NCI-H2227 (cell line): ENCODE data around the gene MBP.
A peak's percentile ranks its signal among the peaks of the same experiment; 100 is the strongest.

Source experiments
- DNase-seq: peaks from one replicate; lab custom pipeline; 2025; ENCODE audit not compliant: unreplicated experiment; lab: John Stamatoyannopoulos, UW

The MBP gene

GRCh38 chr18:77101410-77102258 lies 30.9 kb downstream of the MBP start:
- no peak for DNase-seq

DNA sequence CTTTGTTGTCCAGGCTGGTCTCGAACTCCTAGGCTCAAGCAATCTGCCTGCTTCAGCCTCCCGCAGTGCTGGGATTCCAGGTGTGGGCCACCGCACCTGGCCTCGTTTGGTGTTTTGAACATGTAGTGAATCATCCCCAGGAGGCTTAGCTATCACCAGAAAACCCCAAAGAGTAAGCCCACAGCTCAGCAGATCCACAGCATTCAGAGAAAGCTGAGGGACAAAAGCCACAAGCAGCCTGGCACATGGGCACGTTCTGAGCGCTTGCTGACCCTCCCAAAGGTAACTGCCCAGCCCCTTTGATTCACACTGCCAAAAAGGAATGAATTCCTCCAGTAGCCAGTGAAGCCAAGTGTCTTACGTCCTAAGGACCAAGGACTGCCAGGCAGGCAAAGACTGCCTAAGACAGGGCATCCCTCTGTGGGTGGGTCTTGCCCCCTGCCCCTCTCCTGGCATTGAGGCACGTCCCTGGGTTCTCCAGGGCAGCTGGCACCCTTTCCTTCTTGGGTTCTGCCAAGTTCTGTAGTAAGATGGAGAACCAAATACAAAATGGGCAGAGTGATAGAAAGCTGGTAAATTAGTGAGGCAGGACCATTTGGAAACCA lies 31.7 kb downstream of the MBP start:
- no peak for DNase-seq

DNA sequence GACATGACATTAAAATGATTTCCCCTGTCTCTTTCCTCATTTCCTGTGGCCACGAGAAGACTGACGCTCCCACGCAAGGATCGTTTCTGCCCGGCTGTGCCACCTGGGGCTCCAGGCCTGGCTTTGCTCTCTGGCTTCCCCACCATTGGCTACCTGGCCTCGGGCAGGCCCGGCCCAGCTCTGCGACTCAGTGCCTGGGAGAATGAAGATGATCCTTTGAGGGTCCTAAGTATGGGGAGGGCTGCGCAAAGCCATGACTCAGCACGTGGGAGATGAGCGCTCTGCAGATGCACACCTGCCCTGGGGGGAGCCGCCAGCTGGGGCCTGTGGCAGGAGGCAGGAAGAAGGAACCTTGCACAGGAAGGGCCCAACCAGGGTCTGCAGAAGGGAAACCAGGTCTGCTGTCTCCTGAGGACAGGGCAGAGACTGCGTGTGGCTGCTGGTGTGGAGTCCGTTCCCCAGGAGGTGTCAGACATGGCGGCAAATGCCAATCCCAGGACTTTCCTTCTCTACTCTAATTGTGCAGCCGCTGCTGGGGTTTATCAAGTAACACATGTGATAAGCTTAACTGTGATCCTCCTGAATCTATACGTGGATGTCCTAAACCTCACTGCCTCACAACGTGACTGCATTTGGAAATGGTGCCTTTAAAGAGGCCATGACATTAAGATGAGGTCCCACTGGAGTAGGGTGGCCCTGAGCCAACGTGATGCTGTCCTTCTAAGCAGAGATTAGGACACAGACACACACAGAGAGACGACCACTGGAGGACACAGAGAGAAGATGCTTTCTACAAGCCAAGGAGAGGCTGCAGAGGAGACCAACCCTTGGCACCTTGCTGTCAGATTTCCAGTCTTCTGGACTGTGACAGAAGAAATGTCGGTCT lies 32.9 kb downstream of the MBP start:
- DNase-seq = no peak

DNA sequence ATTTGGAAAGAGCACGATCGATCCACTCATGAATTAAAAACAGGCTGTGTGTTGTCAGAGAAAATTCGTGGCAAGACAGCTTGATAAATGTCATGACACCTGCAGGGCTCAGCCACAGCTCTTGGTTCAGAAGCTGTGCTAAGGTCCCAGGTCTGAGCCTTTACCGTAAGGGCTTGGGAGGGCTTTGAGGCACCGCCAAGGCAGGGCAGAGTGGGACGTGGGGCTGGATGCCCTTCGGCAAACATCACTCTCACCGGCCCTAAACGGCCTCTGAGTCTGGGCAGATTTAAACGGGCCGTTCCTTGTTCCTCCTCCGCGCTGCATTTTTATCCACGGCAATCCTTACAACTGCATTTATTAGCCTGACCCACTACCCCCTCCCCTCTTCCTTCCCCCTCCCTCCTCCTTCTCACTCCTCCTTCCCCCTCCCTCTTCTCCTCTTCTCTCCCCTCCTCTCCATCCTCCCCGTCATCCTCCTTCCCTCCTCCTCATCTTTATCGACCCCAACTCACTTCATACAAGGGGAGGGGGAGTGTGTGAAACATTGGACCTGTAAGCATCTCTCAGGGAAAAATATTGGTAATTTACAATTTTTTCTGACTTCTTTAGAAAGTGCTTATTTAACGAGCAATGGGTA lies 33.9 kb downstream of the MBP start:
- DNase-seq = peak; percentile 8

DNA sequence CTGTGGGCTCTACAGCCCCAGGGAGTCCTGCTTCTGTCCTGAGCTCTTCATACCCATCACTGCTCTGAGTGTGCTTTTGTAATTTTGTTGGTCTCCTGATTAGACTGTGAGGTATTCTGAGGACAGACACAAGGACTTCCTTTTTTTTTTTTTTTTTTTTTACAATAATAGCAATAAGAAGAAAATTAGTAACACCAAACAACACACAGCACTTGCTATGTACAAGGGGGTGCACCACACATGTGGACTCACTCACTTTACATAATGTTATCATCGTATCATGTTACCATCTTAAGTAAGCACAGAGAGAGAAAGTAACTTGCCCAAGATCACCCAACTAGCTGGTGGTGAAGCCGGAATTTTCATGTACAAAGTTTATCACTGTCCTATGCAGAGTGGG lies 34.6 kb downstream of the MBP start:
- DNase-seq = no peak

DNA sequence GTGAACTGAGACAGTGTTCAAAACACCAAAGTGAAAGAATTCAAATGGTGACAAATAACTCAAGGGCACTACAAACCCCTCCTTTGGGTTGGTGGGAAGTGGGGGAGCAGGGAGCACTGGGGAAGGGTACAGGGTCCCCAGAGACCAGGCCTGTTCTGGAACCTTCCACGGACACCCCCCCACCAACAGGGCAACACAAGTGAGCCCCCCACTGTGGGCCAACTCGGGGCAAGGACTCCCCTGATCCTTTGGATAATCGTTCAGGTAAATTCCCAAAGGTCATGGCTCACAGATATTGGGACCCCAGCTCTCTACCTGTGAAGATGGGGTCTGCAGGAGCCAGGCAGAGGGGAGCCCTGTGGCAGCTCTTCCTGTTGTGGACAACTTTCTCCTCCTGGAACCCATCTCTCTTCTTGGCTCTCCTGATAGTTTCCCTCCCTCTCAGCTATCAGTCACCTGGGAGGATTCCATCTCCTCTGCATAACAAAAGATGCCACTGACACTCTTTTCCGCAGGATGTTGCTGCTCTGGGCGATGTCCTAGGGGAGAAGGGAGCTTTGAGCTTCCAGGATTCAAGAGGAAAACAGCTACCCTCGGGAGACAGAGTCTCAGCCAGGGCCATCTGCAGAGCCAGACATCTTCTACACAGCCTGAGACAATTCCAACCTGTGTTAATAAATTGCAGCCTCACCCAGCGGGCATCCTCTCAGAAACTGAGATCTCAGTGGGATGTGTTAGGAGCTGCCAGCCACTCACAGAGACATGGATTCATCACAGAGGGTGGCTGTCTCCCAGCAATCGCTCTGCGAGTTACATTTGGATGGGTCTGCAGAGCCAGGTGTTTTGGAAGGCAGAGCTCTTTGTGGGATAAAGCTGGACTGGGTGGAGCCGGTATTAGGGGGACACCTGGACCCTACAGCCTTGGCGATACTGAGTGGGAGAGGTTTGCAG lies 35.4 kb downstream of the MBP start:
- DNase-seq = peak; percentile 7

GRCh38 chr18:77095391-77096371 lies 36.9 kb downstream of the MBP start:
- no peak for DNase-seq

GRCh38 chr18:77093586-77093985 lies 39.0 kb downstream of the MBP start:
- DNase-seq = no peak

DNA sequence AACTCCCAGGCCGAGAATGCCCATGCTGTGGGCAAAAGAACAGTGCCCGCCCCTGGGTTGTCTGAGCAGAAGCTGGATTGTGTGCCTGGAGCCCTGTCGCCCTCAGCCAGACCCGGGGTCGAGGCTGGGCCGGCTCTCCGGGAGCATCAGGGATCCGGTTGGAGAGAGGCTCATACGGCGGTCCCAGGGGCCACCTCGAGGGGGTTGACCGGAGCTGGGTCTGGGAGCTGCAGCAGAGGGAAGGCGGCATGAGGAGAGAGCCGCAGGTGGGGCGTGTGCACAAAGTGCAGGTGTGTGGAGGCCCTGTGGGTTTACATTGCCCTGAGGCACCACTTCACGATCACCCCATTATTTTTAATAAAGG lies 39.5 kb downstream of the MBP start:
- no peak for DNase-seq

DNA sequence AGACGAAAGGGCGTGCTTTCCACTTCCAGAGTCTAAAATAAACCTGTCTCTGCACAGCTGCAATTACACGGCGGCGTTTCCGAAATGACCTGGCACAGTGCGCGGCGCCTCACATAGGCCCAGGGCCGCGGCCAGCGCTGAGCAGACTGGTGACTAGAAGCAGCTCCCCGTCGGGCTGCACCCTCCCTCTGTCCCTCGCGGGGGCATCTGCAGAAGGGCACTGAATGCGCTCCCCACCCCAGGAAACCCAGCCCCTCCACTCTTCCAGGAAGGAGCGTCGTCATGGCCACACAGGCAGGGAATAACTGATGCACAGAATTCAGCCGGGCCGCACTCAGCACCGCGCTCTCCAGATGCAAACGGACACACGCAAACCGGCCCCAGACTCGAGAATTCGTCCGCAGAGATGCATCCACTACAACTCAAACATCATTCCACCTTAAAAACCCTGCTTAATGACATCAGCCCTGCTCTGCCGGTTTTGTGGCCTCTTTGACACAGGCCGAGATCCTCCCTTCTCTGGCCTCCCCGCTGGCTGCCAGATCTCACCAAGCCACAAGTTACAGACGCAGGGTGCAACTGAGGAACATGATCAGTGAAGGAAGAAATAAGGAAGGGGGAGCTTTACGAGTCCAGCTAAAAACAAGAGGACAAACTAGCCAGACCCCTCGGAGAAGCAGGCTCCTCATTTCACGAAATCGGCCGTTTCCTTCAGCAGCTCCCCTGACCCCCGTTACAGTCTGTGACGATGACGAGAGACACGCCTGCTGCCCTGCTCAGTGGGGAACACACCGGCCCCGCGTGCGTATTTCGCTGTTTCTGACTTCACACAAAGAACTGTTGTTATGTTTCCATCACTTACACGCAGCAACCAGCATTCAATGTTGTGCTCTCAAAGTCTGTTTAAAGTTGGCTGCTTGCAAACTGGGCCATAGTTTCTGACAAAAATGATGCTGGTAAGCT lies 40.2 kb downstream of the MBP start:
- DNase-seq = no peak

DNA sequence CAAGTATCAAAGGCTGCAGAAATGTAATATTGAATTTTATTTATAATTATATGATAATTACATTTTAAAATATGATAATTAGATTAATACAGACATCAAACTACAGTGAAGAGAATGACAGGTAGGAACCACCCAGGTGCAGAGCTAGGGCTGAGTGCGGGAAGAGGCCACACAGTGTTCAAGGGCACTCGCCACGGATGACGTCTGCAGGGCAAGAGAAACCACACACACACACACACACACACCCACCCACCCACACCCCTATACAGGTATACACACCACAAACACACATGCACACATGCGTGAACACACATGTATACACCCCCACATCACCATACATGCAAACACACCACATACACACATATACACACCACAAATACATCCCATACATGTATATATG lies 41.2 kb downstream of the MBP start:
- no peak for DNase-seq

DNA sequence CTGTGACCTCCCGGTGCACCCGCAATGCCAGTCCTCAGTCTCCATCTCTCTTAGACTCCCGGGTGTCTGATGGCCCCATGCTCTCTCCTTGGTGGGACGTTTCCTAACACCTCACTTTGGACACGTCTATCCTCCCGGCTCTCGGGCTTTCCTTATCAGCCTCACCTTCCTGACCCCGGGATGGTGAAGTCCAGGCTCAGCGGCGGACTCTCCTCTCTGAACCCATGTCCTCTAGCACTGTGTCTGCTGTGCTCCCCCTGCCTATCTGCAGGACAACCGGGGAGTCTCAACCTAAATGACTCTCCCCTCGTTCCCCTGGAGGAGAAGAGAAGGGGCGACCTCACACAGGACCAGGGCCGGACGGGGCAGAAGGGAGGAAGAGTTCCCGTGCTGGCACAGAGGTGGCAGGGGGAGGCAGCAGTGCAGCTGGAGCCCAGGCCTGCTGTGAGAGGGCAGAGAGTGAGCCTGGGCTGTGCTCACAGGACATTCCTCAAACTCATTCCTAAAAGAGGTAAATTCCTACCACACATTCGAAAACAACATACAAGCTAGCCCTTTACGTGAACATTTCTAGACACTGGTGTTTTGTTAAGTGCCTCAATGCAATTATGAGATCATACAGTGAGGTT lies 41.9 kb downstream of the MBP start:
- DNase-seq = no peak

- DNase-seq = no peak
Measured at GRCh38 chr18:77089723-77090285, 42.8 kb downstream of the MBP start.

- no peak for DNase-seq
Measured at GRCh38 chr18:77088963-77089722, 43.4 kb downstream of the MBP start.

- DNase-seq = peak; percentile 36
Measured at GRCh38 chr18:77087393-77088141, 45.0 kb downstream of the MBP start.
